K562 (cell line): ENCODE measurements around the gene NOP10. TPM values are rescaled to one million over a fixed set of nuclear protein-coding genes. Genes with fewer than 3 reads are reported as not detected.

Experiments used
- ATAC-seq: fragments of 200-7000 bp; cut with Tn5 transposase; 3 replicates; pipeline ENCODE4 v1.9.1; 2020; ENCODE audit warnings: moderate library complexity
- BruUV-seq: library from RNA; stranded (reverse); fragments of 400-500 nt; replicated peaks from 2 replicates; lab custom pipeline; 2021; lab: Mats Ljungman, UMichigan
- CTCF ChIA-PET: fragments of 300-600 bp; formaldehyde crosslinking; extraction: SDS; loops from one replicate; lab custom pipeline; 2021; ENCODE audit warnings: low intra/inter-chr PET ratio; lab: Yijun Ruan, JAX
- POLR2A ChIA-PET: fragments of 300-600, 350-650 bp; sonication (Branson Sonifier 250); formaldehyde crosslinking; extraction: SDS; loops from one replicate; lab custom pipeline; 2021; ENCODE audit warnings: antibody characterized with exemption, inconsistent platforms; lab: Yijun Ruan, JAX
- DNase-seq, 4 experiments: peaks; one replicate each; pipeline versions ENCODE4 v3.0.0 to v3.0.0-alpha.2; 2011 to 2018; ENCODE audit warnings: low spot score in 3 of 4, mixed read lengths in 3 of 4; ENCODE audit errors: extremely low read depth in 1 of 4
- FAIRE-seq: peaks from 2 replicates; lab custom pipeline; 2011; peaks lifted over from hg19 to GRCh38; lab: Jason Lieb, UNC
- H2AFZ ChIP-seq: 2 replicates; pipeline ENCODE4 v1.6.0; 2011; ENCODE audit warnings: low read depth, low read length, control low read depth, inconsistent platforms
- H3K27ac ChIP-seq: fragments of 200-600 bp; 3 replicates; pipeline ENCODE4 v1.8.0; 2011; ENCODE audit warnings: low read depth, mild to moderate bottlenecking, control low read depth, inconsistent platforms, low read length, moderate library complexity, mixed read lengths; ENCODE audit errors: extremely low read depth
- H3K27me3 ChIP-seq, 2 experiments: fragments of 300-600 bp in 1 of 2; 2 replicates in 1 of 2; 3 replicates in 1 of 2; pipeline versions ENCODE4 v1.6.0 to v1.8.0; 2011; ENCODE audit warnings: inconsistent platforms in 2 of 2, low read length in 2 of 2, mild to moderate bottlenecking in 1 of 2, mixed read lengths in 1 of 2, moderate library complexity in 1 of 2; ENCODE audit not compliant: control insufficient read depth in 2 of 2, insufficient read depth in 2 of 2
- H3K36me3 ChIP-seq: fragments of 300-600 bp; 3 replicates; pipeline ENCODE4 v1.8.0; 2011; ENCODE audit warnings: mild to moderate bottlenecking, low read length, inconsistent platforms; ENCODE audit not compliant: control insufficient read depth, insufficient read depth
- H3K4me1 ChIP-seq, 2 experiments: fragments of 200-600 bp in 1 of 2; replicated peaks in 1 of 2; 2 replicates in 1 of 2; 3 replicates in 1 of 2; pipeline versions ENCODE4 v1.5.1 to v1.8.0; 2011; ENCODE audit warnings: inconsistent platforms in 2 of 2, low read length in 2 of 2, mild to moderate bottlenecking in 1 of 2, mixed read lengths in 1 of 2, moderate library complexity in 1 of 2; ENCODE audit not compliant: control insufficient read depth in 2 of 2, insufficient read depth in 2 of 2
- H3K4me2 ChIP-seq: 2 replicates; pipeline ENCODE4 v1.6.1; 2011; ENCODE audit warnings: low read length, control low read depth, inconsistent platforms, mixed read lengths; ENCODE audit not compliant: insufficient read depth
- H3K4me3 ChIP-seq: fragments of 200-600 bp; sonication (generic), shearing (Covaris generic); 2 replicates; pipeline ENCODE4 v1.5.1; 2016; ENCODE audit warnings: control low read depth, inconsistent platforms
- H3K79me2 ChIP-seq: fragments of 200-600 bp; 3 replicates; pipeline ENCODE4 v1.8.0; 2011; ENCODE audit warnings: low read length, inconsistent platforms; ENCODE audit not compliant: control insufficient read depth, insufficient read depth
- H3K9ac ChIP-seq, 2 experiments: 2 replicates each; pipeline versions ENCODE4 v1.6.0 to v1.6.1; 2011; ENCODE audit warnings: low read depth in 2 of 2, low read length in 2 of 2, control low read depth in 1 of 2, inconsistent platforms in 1 of 2, mild to moderate bottlenecking in 1 of 2, mixed read lengths in 1 of 2; ENCODE audit not compliant: insufficient read depth in 1 of 2
- H3K9me1 ChIP-seq: one replicate; pipeline ENCODE4 v1.6.0; 2011; ENCODE audit warnings: inconsistent platforms, mild to moderate bottlenecking, low read length, moderate library complexity; ENCODE audit not compliant: control insufficient read depth, insufficient read depth
- H3K9me3 ChIP-seq: replicated peaks from 2 replicates; pipeline ENCODE4 v1.5.1; 2011; ENCODE audit warnings: low read depth, low read length, inconsistent platforms; ENCODE audit not compliant: control insufficient read depth, insufficient read depth
- H4K20me1 ChIP-seq: replicated peaks from 2 replicates; pipeline ENCODE4 v1.6.1; 2011; ENCODE audit warnings: low read length, inconsistent platforms, mixed read lengths; ENCODE audit not compliant: control insufficient read depth, insufficient read depth
- ARID1B ChIP-seq: fragments of 450-650 bp; IDR thresholded peaks from 2 replicates; pipeline ENCODE4 v1.6.1; 2016; ENCODE audit warnings: antibody characterized with exemption, mild to moderate bottlenecking, inconsistent platforms
- CBFA2T2 ChIP-seq: fragments of 450-650 bp; conservative IDR thresholded peaks from 2 replicates; pipeline ENCODE4 v1.6.1; 2017; ENCODE audit warnings: mild to moderate bottlenecking
- CBFA2T3 ChIP-seq: fragments of 450-650 bp; IDR thresholded peaks from 2 replicates; pipeline ENCODE4 v1.6.1; 2017
- ELF2 ChIP-seq: fragments of 250-450 bp; sonication (Bioruptor Pico); IDR thresholded peaks from 2 replicates; pipeline ENCODE4 v1.5.0; 2021; ENCODE audit warnings: mild to moderate bottlenecking
- HNRNPUL1 ChIP-seq: fragments of 200-400 bp; formaldehyde crosslinking; IDR thresholded peaks from 2 replicates; pipeline ENCODE4 v1.6.1; 2017; ENCODE audit warnings: low read length
- MECOM ChIP-seq: fragments of 250-450 bp; sonication (Bioruptor Pico); IDR thresholded peaks from 2 replicates; pipeline ENCODE4 v1.8.0; 2022; ENCODE audit warnings: inconsistent platforms
- MED1 ChIP-seq: sonication (generic); formaldehyde crosslinking; IDR thresholded peaks from 2 replicates; pipeline ENCODE4 v1.8.1; 2023; ENCODE audit warnings: missing genetic modification reagents, borderline replicate concordance
- MXI1 ChIP-seq: IDR thresholded peaks from 2 replicates; pipeline ENCODE4 v1.6.1; 2011; ENCODE audit warnings: low read depth, mild to moderate bottlenecking, improper control_type of control experiment, low read length
- NCOR1 ChIP-seq: fragments of 450-650 bp; IDR thresholded peaks from 2 replicates; pipeline ENCODE4 v1.6.1; 2016; ENCODE audit warnings: mild to moderate bottlenecking, moderate library complexity
- PBX2 ChIP-seq, 2 experiments: IDR thresholded peaks in 1 of 2; conservative IDR thresholded peaks in 1 of 2; 2 replicates each; pipeline ENCODE4 v1.6.1; 2016; ENCODE audit warnings: low read depth in 2 of 2, mild to moderate bottlenecking in 1 of 2, missing compliant biosample characterization in 1 of 2, missing genetic modification characterization in 1 of 2, moderate library complexity in 1 of 2
- STAT5A ChIP-seq: IDR thresholded peaks from 2 replicates; pipeline ENCODE4 v1.6.1; 2012; ENCODE audit warnings: low read length, inconsistent platforms, borderline replicate concordance
- TAL1 ChIP-seq: fragments of 450-650 bp; IDR thresholded peaks from 2 replicates; pipeline ENCODE4 v1.6.1; 2016; ENCODE audit warnings: mild to moderate bottlenecking
- TSC22D4 ChIP-seq: fragments of 450-650 bp; IDR thresholded peaks from 2 replicates; pipeline ENCODE4 v1.6.1; 2016; ENCODE audit warnings: missing genetic modification characterization, missing biosample characterization, control low read depth
- ZNF445 ChIP-seq: fragments of 250-450 bp; sonication (Bioruptor Pico); IDR thresholded peaks from 2 replicates; pipeline ENCODE4 v1.4.0; 2020; ENCODE audit warnings: low read depth, mild to moderate bottlenecking, moderate library complexity
- WGBS: fragments of 100-300 bp; shearing (Covaris generic); methylation state at CpG from one replicate; pipeline ENCODE4 v1.1.6; 2016; ENCODE audit warnings: low coverage, mixed read lengths; ENCODE audit not compliant: insufficient coverage; ENCODE audit errors: missing lambda C conversion rate; 5-methylcytosine and 5-hydroxymethylcytosine counted together
- in situ Hi-C: fragments of 300-500 bp; cut with MboI; formaldehyde crosslinking; loops from 4 replicates; pipeline ENCODE4 v1.15.0; 2018; ENCODE audit warnings: inconsistent platforms, mixed read lengths
- intact Hi-C: fragments of 100-400 bp; cut with micrococcal nuclease; formaldehyde crosslinking; loops from 2 replicates; pipeline ENCODE4 v1.14.2; 2022
- polyA plus RNA-seq, 8 experiments: library from polyadenylated mRNA; depleted of rRNA in 4 of 8; stranded (reverse) in 5 of 8; unstranded in 3 of 8; fragments of >200 nt; fragmentation: Nextera tagmentation in 2 of 8; fragmentation: Illumina TruSeq in 1 of 8; extraction: Ambion mirVana in 2 of 8; extraction: Trizol in 1 of 8; gene quantifications; 2 replicates each; pipeline versions ENCODE4 v1.2.1 to v1.2.3, GENCODE V29; 2011 to 2014; ENCODE audit warnings: inconsistent platforms in 1 of 8, missing spikeins in 1 of 8
- total RNA-seq, 7 experiments: library from RNA; depleted of rRNA in 6 of 7; stranded (reverse); fragments of >200 nt in 6 of 7; fragmentation: Illumina TruSeq in 2 of 7; extraction: Trizol in 2 of 7; gene quantifications; 2 replicates each; pipeline versions ENCODE4 v1.2.1 to v1.2.3, GENCODE V29; 2011 to 2021; ENCODE audit warnings: low replicate concordance in 1 of 7
- TF ChIP-seq, protein P1 (sequence below): fragments of 450-650 bp; IDR thresholded peaks from 2 replicates; pipeline ENCODE4 v1.6.1; 2014; ENCODE audit warnings: low read depth, mild to moderate bottlenecking, moderate library complexity, borderline replicate concordance
- TF ChIP-seq, protein P2 (sequence below): fragments of 450-650 bp; IDR thresholded peaks from 2 replicates; pipeline ENCODE4 v1.6.1; 2016; ENCODE audit warnings: antibody characterized with exemption

Gene NOP10
- total and polyA plus RNA-seq, 9 of the 15 experiments (the other 6 are each of a cell fraction or from before 2014, with no cell fraction given), result 250 to 1,663 (median 449) TPM

DNA sequence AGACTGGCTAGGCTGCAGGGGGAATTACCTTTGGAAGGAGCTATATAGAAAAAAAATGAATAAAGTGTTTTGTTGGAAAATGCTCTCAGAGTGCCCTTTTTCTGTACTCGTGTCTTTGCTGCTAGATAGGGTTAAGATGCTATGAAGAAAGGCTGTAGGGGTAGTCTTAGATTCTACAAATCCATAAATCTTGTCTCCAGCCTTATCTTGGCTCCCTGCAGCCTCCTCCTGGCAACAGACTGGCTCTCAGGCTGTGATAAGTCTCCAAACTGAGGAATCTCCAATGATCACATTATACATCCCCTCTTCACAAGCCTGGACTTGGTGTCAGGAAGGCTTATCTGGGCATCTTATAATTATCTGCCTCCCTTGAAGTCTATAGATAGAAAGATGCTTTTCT, 14.7 kb upstream of the NOP10 start:
- 12% methylated on average over 1 of the region's 1 CpG for WGBS
- ChIA-PET CTCF (interaction anchor here (1.0 kb wide), 1 partner anchor 14 kb away, joined by 3 read pairs; no protein-coding TSS in a partner anchor), POLR2A (interaction anchor here (0.9 to 2.2 kb wide), 2 partner anchors 9 to 19 kb away, joined by 5 to 8 read pairs; partner anchors contain the start of gene LPCAT4)
- Histone ChIP-seq H3K27me3 (peaks cover 0 to 5% of the 10 kb centered on the region in 2 experiments; a peak in 2 of 5 replicates), H3K9me1 (no peaks in the 10 kb centered on the region), H3K4me3 (no peak overlapping the region), H3K9me3 (no peaks in the 10 kb centered on the region), H3K79me2 (no peaks in the 10 kb centered on the region), H3K36me3 (peaks cover 29% of the 10 kb centered on the region; the same call in 1 of the 3 replicates), H3K4me2 (no peak overlapping the region), H4K20me1 (no peaks in the 10 kb centered on the region), H3K9ac (no peak overlapping the region), H2AFZ (no peak overlapping the region), H3K4me1 (peaks cover 0 to 2% of the 10 kb centered on the region in 2 experiments; a peak in 1 of 5 replicates), H3K27ac (no peak overlapping the region)
- BruUV-seq, result no TSS peak
- intact Hi-C loops (no loop called here), in situ Hi-C loops (no loop called here)
- FAIRE-seq (no peak), DNase-seq (peak in 1 of 4 experiments; percentile 23), ATAC-seq (peak; percentile 43; the same call in 2 of the 3 replicates)
- TF ChIP-seq STAT5A, result 0 out of 2 replicates have a peak, but pooled peaks have one; percentile 10
- TF ChIP-seq CBFA2T3, result peak; percentile 71
- TF ChIP-seq ARID1B, result peak; percentile 34; the same call in 1 of the 2 replicates
- TF ChIP-seq, protein P1, sequence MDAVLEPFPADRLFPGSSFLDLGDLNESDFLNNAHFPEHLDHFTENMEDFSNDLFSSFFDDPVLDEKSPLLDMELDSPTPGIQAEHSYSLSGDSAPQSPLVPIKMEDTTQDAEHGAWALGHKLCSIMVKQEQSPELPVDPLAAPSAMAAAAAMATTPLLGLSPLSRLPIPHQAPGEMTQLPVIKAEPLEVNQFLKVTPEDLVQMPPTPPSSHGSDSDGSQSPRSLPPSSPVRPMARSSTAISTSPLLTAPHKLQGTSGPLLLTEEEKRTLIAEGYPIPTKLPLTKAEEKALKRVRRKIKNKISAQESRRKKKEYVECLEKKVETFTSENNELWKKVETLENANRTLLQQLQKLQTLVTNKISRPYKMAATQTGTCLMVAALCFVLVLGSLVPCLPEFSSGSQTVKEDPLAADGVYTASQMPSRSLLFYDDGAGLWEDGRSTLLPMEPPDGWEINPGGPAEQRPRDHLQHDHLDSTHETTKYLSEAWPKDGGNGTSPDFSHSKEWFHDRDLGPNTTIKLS, result no peak
- TF ChIP-seq MXI1, result no peak
- TF ChIP-seq NCOR1, result peak; percentile 16; the same call in 1 of the 2 replicates
- no peak for TF ChIP-seq ZNF445 (CRISPR knock-in tag)
- TF ChIP-seq MECOM, result peak; percentile 69; the same call in 1 of the 2 replicates
- TF ChIP-seq, protein P2, sequence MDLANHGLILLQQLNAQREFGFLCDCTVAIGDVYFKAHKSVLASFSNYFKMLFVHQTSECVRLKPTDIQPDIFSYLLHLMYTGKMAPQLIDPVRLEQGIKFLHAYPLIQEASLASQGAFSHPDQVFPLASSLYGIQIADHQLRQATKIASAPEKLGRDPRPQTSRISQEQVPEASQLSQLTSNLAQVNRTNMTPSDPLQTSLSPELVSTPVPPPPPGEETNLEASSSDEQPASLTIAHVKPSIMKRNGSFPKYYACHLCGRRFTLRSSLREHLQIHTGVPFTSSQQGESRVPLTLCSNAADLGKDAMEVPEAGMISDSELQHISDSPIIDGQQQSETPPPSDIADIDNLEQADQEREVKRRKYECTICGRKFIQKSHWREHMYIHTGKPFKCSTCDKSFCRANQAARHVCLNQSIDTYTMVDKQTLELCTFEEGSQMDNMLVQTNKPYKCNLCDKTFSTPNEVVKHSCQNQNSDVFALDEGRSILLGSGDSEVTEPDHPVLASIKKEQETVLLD, result no peak
- TF ChIP-seq MED1 (CRISPR knock-in tag), result no peak
- TF ChIP-seq TSC22D4 (tag), result no peak
- TF ChIP-seq PBX2 (CRISPR knock-in tag; IDR thresholded peaks at IDR 0.05; ENCODE audit: low read depth), result no peak
- TF ChIP-seq PBX2 (tag; conservative IDR thresholded peaks at IDR 0.05; ENCODE audit: low read depth), result peak; percentile 93
- no peak for TF ChIP-seq ELF2 (CRISPR knock-in tag)
- no peak for TF ChIP-seq HNRNPUL1
- peak; percentile 55 for TF ChIP-seq CBFA2T2
- peak; percentile 44; the same call in 1 of the 2 replicates for TF ChIP-seq TAL1
